Right lobe of liver (tissue), 6 donors: ENCODE measurements around the gene COL4A6. TPM values are rescaled to one million over a fixed set of nuclear protein-coding genes. Genes with fewer than 3 reads are reported as not detected.

Experiments
- ATAC-seq, 4 donors: fragments of 200-7000 bp; cut with Tn5 transposase; one replicate each; pipeline ENCODE4 v1.9.1; 2020; ENCODE audit warnings: mild to moderate bottlenecking in 4 of 4, moderate library complexity in 4 of 4
- DNase-seq, 3 donors: peaks; one replicate each; pipeline ENCODE4 v3.0.0-alpha.2; 2020
- H3K27ac ChIP-seq, 3 donors: fragments of 200-600 bp; one replicate each; pipeline ENCODE4 v1.8.0; 2022
- H3K27me3 ChIP-seq, 2 donors: fragments of 200-600 bp; one replicate each; pipeline ENCODE4 v1.8.0; 2022
- H3K36me3 ChIP-seq, 4 donors: fragments of 200-600 bp; sonication (generic) in 1 of 4; one replicate each; pipeline versions ENCODE4 v1.5.1 to v1.8.0; 2017 to 2022; ENCODE audit warnings: control low read depth in 1 of 4
- H3K4me1 ChIP-seq, 4 donors: fragments of 200-600 bp; sonication (generic) in 1 of 4; one replicate each; pipeline versions ENCODE4 v1.5.1 to v1.8.0; 2017 to 2022; ENCODE audit warnings: control low read depth in 1 of 4
- H3K4me3 ChIP-seq, 3 donors: fragments of 200-600 bp; one replicate each; pipeline ENCODE4 v1.8.0; 2022
- H3K9me3 ChIP-seq, 4 donors: fragments of 200-600 bp; sonication (generic) in 1 of 4; one replicate each; pipeline versions ENCODE4 v1.5.1 to v1.8.0; 2017 to 2022; ENCODE audit warnings: control low read depth in 1 of 4
- POLR2A ChIP-seq: fragments of 450-650 bp; IDR thresholded peaks from one replicate; pipeline ENCODE4 v1.6.1; 2017; ENCODE audit warnings: antibody characterized with exemption, mild to moderate bottlenecking
- WGBS: methylation state at CpG from one replicate; pipeline ENCODE4 v1.1.6; 2018; ENCODE audit warnings: low coverage, low lambda C conversion rate; ENCODE audit not compliant: insufficient coverage; ENCODE audit errors: missing lambda C conversion rate; 5-methylcytosine and 5-hydroxymethylcytosine counted together
- intact Hi-C, 2 donors: fragments of 100-400 bp; cut with DNase I; formaldehyde crosslinking; loops; one replicate each; pipeline versions ENCODE4 v1.11.2 to v1.14.1; 2022
- total RNA-seq, 6 experiments: library from RNA; depleted of rRNA in 2 of 6; stranded (reverse); fragments of >200 nt in 2 of 6; fragmentation: NEBNext Ultra II Directional in 3 of 6; extraction: Animal tissue kit (Norgen Biotek cat#: 25700) in 3 of 6; gene quantifications; one replicate each; pipeline versions ENCODE4 v1.1.0 to v1.2.4, GENCODE V29; 2016 to 2023
- TF ChIP-seq, protein P1 (sequence below), 4 donors: fragments of 200-600 bp in 3 of 4; fragments of 450-650 bp in 1 of 4; IDR thresholded peaks; one replicate each; pipeline versions ENCODE4 v1.5.1 to v1.8.0; 2016 to 2022; ENCODE audit warnings: antibody characterized with exemption in 4 of 4, mild to moderate bottlenecking in 2 of 4
- donor health status: DM: no; HTN: yes; CAD: no.
- donor health status: DM: no; HTN: no; CAD: no.
- donor health status: DM: no; HTN: no; CAD: no.
- donor health status: DM: no; HTN: yes; CAD: no.
- donor health status: DM: no; HTN: yes; CAD: no.

The COL4A6 gene
- total RNA-seq, 6 experiments from 2014 or later = 0.02 to 0.05 TPM; not detected in 4

DNA sequence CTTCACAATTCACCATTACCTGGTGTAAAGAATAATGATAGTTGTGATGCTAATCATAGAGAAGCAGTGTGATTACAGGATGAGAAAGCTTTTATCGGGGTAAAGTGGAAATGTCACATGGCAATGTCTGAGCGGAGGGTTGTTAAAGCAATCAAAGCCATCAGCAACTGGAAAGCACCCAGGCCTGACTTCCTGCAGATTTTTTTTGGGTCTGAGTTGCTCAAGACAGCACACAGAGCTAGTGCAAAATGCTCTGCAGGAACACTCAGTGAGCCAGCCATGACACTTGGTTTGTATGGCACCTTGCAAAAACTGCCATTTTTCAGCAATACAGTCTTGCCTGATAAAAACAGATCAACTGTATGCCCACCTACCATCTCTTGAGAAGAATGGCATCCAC, 152.9 kb downstream of the COL4A6 start:
- intact Hi-C loops = no loop called here
- H3K27me3 ChIP-seq = no peaks in the 10 kb centered on the region
- no peaks in the 10 kb centered on the region for H3K36me3 ChIP-seq
- peak in 1 of 4 donors; percentile 12 for ATAC-seq
- 32% methylated on average over 2 of the region's 2 CpGs for WGBS
- H3K27ac ChIP-seq = no peak overlapping the region
- H3K9me3 ChIP-seq = no peaks in the 10 kb centered on the region
- no peak for DNase-seq
- TF ChIP-seq, protein P1, sequence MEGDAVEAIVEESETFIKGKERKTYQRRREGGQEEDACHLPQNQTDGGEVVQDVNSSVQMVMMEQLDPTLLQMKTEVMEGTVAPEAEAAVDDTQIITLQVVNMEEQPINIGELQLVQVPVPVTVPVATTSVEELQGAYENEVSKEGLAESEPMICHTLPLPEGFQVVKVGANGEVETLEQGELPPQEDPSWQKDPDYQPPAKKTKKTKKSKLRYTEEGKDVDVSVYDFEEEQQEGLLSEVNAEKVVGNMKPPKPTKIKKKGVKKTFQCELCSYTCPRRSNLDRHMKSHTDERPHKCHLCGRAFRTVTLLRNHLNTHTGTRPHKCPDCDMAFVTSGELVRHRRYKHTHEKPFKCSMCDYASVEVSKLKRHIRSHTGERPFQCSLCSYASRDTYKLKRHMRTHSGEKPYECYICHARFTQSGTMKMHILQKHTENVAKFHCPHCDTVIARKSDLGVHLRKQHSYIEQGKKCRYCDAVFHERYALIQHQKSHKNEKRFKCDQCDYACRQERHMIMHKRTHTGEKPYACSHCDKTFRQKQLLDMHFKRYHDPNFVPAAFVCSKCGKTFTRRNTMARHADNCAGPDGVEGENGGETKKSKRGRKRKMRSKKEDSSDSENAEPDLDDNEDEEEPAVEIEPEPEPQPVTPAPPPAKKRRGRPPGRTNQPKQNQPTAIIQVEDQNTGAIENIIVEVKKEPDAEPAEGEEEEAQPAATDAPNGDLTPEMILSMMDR (IDR thresholded peaks at IDR 0.05) = no peak
- TF ChIP-seq POLR2A = no peak
- no peaks in the 10 kb centered on the region for H3K4me1 ChIP-seq
- no peak overlapping the region for H3K4me3 ChIP-seq

DNA sequence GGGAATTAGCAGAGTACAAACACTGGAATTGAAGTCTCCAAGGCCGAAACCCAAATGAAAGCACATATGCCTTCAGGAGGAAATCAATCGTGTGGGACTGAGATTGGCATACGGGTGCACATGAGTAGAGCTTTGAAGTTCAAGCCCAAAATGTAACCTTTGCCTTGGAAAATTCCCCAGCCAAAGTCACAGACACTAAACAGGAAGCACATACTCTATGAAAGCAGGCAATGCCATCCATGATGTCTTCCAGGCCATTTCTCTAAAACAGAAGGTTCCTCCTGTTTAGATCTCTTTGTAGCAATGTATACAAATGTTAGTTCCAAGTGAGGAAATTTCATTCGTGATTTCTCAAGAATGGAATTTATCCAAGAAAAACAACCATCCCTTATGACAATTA, 162.5 kb downstream of the COL4A6 start:
- ATAC-seq (peak; percentile 32 to 69 (median 63)), DNase-seq (no peak)
- Histone ChIP-seq H3K27me3 (no peaks in the 10 kb centered on the region), H3K4me1 (no peaks in the 10 kb centered on the region), H3K4me3 (no peak overlapping the region), H3K9me3 (no peaks in the 10 kb centered on the region), H3K27ac (no peak overlapping the region), H3K36me3 (no peaks in the 10 kb centered on the region)
- TF ChIP-seq, protein P1 (IDR thresholded peaks at IDR 0.05) = no peak
- no peak for TF ChIP-seq POLR2A
- intact Hi-C loops = no loop called here
- WGBS = 39% methylated on average over 4 of the region's 4 CpGs

DNA sequence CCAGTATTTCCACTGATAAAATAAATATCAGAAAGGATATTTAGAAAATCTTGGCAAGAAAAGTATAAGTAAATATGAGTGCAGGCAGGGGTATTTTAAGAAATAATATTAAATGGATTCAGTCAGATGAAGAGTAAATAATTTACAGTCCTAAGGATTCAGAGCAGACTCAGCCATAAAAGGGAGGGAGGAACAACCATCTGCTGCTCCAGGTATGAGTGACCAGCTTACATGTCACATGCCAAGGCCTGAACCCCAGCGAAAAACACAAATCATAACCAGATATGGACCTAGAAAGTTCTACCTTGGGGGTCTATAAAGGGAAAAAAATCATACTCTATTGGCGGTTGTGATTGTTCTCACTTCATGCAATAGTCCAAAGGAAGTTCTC, 166.8 kb downstream of the COL4A6 start:
- ATAC-seq (no peak), DNase-seq (no peak)
- TF ChIP-seq, protein P1 (IDR thresholded peaks at IDR 0.05) = no peak
- no peak for TF ChIP-seq POLR2A
- H3K27ac ChIP-seq = no peak overlapping the region
- H3K36me3 ChIP-seq = no peaks in the 10 kb centered on the region
- no peaks in the 10 kb centered on the region for H3K9me3 ChIP-seq
- no peaks in the 10 kb centered on the region for H3K4me1 ChIP-seq
- WGBS = 38% methylated on average over 2 of the region's 2 CpGs
- H3K4me3 ChIP-seq = no peak overlapping the region
- H3K27me3 ChIP-seq = no peaks in the 10 kb centered on the region
- intact Hi-C loops = no loop called here

DNA sequence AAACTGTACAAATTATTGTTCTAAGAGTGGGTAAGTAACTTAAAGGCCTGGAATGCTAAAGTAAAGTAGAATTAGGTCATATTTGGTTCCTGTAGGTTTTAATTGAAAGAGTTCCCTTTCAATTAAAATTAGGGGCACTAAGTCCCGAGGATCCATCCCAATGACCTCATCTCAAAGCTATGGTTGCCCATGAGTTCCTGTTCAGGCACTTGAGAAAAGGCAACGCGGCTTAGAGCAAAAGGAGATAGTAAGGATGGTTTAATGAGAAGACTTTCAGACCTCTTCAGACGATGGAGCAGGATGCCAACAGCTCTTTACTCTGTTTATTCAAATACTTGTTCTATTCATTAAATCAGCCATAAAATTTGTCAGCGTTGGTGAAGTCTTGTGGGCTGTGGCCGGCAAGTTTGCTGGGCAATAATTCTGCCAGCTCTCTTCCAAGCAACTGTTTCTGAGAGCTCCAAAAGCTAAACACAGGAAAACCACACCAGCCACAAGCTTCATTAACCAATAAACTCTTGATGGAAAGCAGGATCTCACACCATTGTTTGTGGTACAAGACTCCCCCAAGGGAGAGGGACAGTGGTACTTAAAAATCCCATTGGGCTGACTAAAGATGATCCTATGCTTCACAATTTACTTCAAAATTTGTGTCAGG, 167.4 kb downstream of the COL4A6 start:
- H3K9me3 ChIP-seq = no peaks in the 10 kb centered on the region
- no peak overlapping the region for H3K27ac ChIP-seq
- H3K4me3 ChIP-seq = no peak overlapping the region
- WGBS = 36% methylated on average over 6 of the region's 6 CpGs
- no peaks in the 10 kb centered on the region for H3K27me3 ChIP-seq
- no peak for DNase-seq
- ATAC-seq = no peak
- TF ChIP-seq, protein P1 (IDR thresholded peaks at IDR 0.05) = no peak
- TF ChIP-seq POLR2A = no peak
- intact Hi-C loops = no loop called here
- no peaks in the 10 kb centered on the region for H3K36me3 ChIP-seq
- H3K4me1 ChIP-seq = no peaks in the 10 kb centered on the region
